CD1c-positive myeloid dendritic cell (primary cell): ENCODE data around the gene NLK.
"Not testable (repeated sequence)": the region's sequence is repeated elsewhere in the genome, so short reads cannot be mapped to it uniquely, and the experiment has no call there.

Experiments
- DNase-seq: peaks from one replicate; pipeline ENCODE4 v3.0.0-alpha.2; 2016; ENCODE audit errors: extremely low spot score

The NLK gene

DNA sequence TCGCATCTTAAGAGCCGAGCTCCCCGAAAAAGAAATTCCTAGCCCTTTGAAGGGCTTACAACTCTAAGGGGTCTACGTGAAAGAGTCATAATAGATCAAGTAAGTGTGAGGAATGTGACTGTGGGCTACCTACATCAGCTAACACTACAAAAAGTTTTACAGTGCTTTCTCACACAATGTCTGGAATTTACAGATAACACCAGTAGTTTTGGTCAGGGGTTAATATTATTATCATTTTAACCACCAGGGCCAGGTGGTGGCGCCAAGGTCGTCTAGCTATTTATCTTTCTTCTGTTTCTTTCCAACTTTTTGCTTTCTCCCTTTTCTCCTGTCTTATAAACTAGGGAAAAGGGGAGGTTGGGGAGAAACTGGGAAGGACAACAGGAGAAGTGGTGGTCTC lies 188.1 kb downstream of the NLK start:
- DNase-seq, result not testable (repeated sequence)

GRCh38 chr17:28231624-28232023 lies 189.1 kb downstream of the NLK start:
- DNase-seq, result not testable (repeated sequence)

DNA sequence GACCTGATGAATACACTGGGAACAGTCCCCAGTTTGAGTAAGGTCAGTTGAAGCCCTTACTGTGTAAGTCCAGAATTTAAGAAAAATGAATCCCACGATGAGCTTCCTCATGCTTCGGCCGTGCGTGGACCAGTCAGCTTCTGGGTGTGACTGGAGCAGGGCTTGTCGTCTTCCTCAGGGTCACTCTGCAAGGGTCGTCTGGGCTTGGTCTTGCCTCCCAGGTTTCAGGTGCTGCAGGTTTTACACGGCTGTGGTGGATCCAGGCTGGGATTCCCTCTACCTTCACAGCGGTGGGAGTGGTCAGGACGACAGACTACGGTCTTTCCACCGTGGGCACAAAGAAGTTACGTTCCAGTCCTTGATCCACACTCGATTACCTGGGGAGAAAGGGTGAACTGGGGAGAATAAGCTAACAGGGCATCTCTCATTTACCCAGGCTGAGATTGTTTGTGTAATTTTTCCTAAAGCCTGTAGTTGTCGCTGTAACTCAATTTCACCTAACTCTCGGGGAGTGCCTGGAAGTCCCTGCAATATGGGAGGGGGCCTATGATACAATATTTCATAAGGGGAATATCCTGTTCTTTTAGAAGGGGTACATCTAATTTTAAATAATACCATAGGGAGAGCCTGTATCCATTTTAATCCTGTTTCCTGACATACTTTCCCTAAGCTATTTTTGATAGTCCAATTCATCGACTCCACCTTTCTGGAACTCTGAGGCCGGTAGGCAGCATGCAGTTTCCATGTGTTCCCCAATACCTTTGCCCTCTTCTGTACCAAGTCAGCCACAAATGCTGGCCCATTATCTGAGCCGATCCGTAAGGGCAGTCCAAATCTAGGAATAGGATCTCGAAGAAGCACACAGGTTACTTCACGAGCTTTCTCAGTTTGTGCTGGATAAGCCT lies 190.7 kb downstream of the NLK start:
- DNase-seq, result not testable (repeated sequence)

GRCh38 chr17:28233872-28234856 lies 191.7 kb downstream of the NLK start:
- DNase-seq, result not testable (repeated sequence)

- not testable (repeated sequence) for DNase-seq
Measured at GRCh38 chr17:28235066-28235700, 192.7 kb downstream of the NLK start.

GRCh38 chr17:28236033-28236653 lies 193.7 kb downstream of the NLK start:
- not testable (repeated sequence) for DNase-seq

DNA sequence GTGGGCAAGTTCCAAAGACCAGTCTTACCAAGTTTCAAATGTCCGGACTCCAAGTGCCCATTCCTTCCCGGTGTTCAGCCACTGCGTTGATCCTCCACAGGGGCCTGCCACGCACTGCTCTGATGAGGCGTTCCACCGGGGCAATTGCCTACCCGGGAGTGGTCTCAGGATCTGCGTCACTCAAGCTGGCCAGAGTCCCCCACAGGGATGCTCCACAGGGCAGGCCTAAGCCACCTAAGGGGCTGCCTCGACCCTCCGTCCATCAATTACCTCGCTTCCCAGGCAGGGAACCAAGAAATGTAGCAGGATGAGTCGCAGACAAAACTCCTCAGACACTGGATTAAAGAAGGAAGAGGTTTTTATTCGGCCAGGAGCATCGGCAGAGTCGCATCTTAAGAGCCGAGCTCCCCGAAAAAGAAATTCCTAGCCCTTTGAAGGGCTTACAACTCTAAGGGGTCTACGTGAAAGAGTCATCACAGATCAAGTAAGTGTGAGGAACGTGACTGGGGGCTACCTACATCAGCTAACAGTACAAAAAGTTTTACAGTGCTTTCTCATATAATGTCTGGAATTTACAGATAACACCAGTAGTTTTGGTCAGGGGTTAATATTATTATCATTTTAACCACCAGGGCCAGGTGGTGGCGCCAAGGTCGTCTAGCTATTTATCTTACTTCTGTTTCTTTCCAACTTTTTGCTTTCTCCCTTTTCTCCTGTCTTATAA lies 196.2 kb downstream of the NLK start:
- DNase-seq, result not testable (repeated sequence)

DNA sequence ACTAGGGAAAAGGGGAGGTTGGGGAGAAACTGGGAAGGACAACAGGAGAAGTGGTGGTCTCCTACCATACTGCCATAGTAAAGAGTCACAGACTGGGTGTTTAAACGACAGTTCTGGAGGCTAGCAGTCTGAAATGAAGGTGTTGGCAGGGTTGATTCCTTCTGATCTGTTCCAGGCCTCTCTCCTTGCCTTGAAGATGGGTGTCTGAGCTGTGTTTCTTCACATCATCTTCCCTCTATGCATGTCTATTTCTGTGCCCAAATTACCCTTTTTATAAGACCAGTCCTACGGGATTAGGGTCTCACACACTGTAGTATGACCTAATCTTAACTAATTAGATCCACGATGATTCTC lies 196.8 kb downstream of the NLK start:
- DNase-seq, result no peak

DNA sequence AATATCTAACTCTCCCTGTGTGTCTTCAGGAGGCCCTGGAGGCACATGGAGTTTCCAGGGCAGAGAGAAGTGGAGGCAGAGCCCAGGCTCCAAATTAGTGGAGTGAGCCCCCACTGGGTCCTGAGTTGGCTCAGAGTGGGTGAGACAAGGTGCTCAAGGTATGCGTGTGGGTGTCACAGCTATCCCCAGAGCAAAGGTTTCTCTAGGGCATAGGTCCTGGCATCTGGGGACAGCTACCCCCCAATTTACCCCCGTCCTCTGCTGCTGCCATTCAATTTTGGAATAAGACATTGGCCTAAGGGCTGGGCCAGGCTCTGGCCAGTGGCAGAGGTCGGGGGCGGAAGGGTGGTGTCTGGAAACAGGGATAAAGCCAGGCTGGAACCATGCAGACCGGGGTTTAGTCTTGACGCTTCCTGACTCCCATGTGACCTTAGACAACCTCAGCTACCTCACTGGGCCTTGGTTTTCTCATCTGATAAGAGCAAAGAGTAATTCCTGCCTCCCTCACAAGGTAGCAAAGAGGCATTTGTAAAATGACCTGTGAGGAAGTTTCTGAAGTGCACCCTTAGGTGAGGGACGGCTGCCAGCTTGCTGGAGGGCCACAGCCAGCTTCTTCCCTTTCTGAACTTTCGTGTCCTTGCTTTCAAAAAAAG lies 198.3 kb downstream of the NLK start:
- no peak for DNase-seq

DNA sequence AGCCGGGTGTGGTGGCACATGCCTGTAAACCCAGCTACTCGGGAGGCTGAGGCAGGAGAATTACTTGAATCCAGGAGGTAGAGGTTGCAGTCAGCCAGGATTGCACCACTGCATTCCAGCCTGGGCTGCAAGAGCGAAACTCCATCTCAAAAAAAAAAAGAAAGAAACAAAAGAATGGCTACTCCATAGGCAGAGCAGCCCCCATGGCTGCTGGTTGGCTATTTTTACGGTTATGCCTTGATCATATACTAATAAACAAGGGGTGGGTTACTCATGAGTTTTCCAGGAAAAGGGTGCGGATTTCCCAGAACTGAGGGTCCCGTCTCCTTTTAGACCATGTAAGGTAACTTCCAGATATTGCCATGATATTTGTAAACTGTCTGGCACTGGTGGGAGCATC lies 200.3 kb downstream of the NLK start:
- no peak for DNase-seq

- not testable (repeated sequence) for DNase-seq
Measured at GRCh38 chr17:28243268-28243667, 200.8 kb downstream of the NLK start.

GRCh38 chr17:28244446-28244845 lies 202.0 kb downstream of the NLK start:
- no peak for DNase-seq
